Sigmoid colon (tissue), 7 donors: ENCODE measurements around the gene CBLN3. TPM values are rescaled to one million over a fixed set of nuclear protein-coding genes. Genes with fewer than 3 reads are reported as not detected.

Experiments used
- DNase-seq: peaks from one replicate; pipeline ENCODE4 v3.0.0-alpha.2; 2019
- H3K27ac ChIP-seq, 4 donors: fragments of 200-600 bp; sonication (generic); one replicate each; pipeline ENCODE4 v1.5.1; 2016 to 2019; ENCODE audit warnings: mild to moderate bottlenecking in 1 of 4
- H3K27me3 ChIP-seq, 3 donors: fragments of 200-600 bp; sonication (generic); one replicate each; pipeline ENCODE4 v1.5.1; 2019; ENCODE audit warnings: mild to moderate bottlenecking in 1 of 3
- H3K36me3 ChIP-seq, 4 donors: fragments of 200-600 bp; sonication (generic); one replicate each; pipeline ENCODE4 v1.5.1; 2016 to 2019
- H3K4me1 ChIP-seq, 4 donors: fragments of 200-600 bp; sonication (generic); one replicate each; pipeline ENCODE4 v1.5.1; 2017 to 2019
- H3K4me3 ChIP-seq, 4 donors: fragments of 200-600 bp; sonication (generic); one replicate each; pipeline ENCODE4 v1.5.1; 2017 to 2019; ENCODE audit warnings: mild to moderate bottlenecking in 2 of 4, moderate library complexity in 1 of 4
- H3K9me3 ChIP-seq, 4 donors: fragments of 200-600 bp in 3 of 4; sonication (generic) in 3 of 4; one replicate each; pipeline versions ENCODE4 v1.5.1 to v1.6.1; 2013 to 2019
- CTCF ChIP-seq, 4 experiments: fragments of 450-650 bp in 3 of 4; fragments of 200-600 bp in 1 of 4; IDR thresholded peaks; one replicate each; pipeline ENCODE4 v1.5.1; 2016 to 2019; ENCODE audit warnings: antibody characterized with exemption in 4 of 4, mild to moderate bottlenecking in 3 of 4, moderate library complexity in 2 of 4
- EP300 ChIP-seq, 4 donors: sonication (generic); formaldehyde crosslinking; IDR thresholded peaks; one replicate each; pipeline ENCODE4 v1.6.1; 2017; ENCODE audit warnings: antibody characterized with exemption in 4 of 4
- POLR2A ChIP-seq, 2 donors: fragments of 450-650 bp; IDR thresholded peaks; one replicate each; pipeline ENCODE4 v1.6.1; 2016; ENCODE audit warnings: antibody characterized with exemption in 2 of 2, mild to moderate bottlenecking in 2 of 2, moderate library complexity in 2 of 2
- POLR2AphosphoS5 ChIP-seq, 4 donors: sonication (generic); formaldehyde crosslinking; IDR thresholded peaks; one replicate each; pipeline ENCODE4 v1.6.1; 2017; ENCODE audit warnings: antibody characterized with exemption in 4 of 4
- WGBS, 2 donors: extraction: QIAGEN DNeasy Blood & Tissue Kit; methylation state at CpG; one replicate each; pipeline ENCODE4 v1.1.7; 2013; 5-methylcytosine and 5-hydroxymethylcytosine counted together
- intact Hi-C: fragments of 100-400 bp; cut with DNase I; formaldehyde crosslinking; loops from one replicate; pipeline ENCODE4 v1.15.1; 2023
- polyA plus RNA-seq, 3 donors: library from polyadenylated mRNA; stranded (reverse); fragments of 200-250 nt; gene quantifications; one replicate each; pipeline ENCODE4 v1.2.3, GENCODE V29; 2013
- total RNA-seq, 4 donors: library from RNA; depleted of rRNA; stranded (reverse); fragments of >200 nt; gene quantifications; one replicate each; pipeline ENCODE4 v1.1.0, GENCODE V29; 2016
- donor health status: healthy with polysubstance abuse.
- donor health status: Bipolar disorder and iron deficiency.
- donor health status: healthy.

Gene CBLN3
- total and polyA plus RNA-seq, 7 donors, result 0.46 to 8.9 (median 2.0) TPM

- 76 to 86% methylated on average over 2 of the region's 2 CpGs for WGBS, 2 donors
- H3K4me1 ChIP-seq, result no peaks in the 10 kb centered on the region
- intact Hi-C loops, result no loop called here
Observed at GRCh38 chr14:24387009-24387345, 42.5 kb downstream of the CBLN3 start.

GRCh38 chr14:24385524-24385923, 43.9 kb downstream of the CBLN3 start:
- WGBS, 2 donors, result 68 to 77% methylated on average over 4 of the region's 4 CpGs
- no peaks in the 10 kb centered on the region for H3K27me3 ChIP-seq
- H3K4me1 ChIP-seq, result peaks cover 0 to 3% (median 0%) of the 10 kb centered on the region in 4 donors
- no peak for DNase-seq
- no peaks in the 10 kb centered on the region for H3K9me3 ChIP-seq
- no peak for TF ChIP-seq POLR2AphosphoS5 (IDR thresholded peaks at IDR 0.05)
- TF ChIP-seq EP300 (IDR thresholded peaks at IDR 0.05), result no peak
- TF ChIP-seq POLR2A (IDR thresholded peaks at IDR 0.05), result no peak
- TF ChIP-seq CTCF (IDR thresholded peaks at IDR 0.05), result no peak
- no peaks in the 10 kb centered on the region for H3K36me3 ChIP-seq
- intact Hi-C loops, result no loop called here
- no peak overlapping the region for H3K4me3 ChIP-seq
- no peak overlapping the region for H3K27ac ChIP-seq

More at GRCh38 chr14:24387009-24387345, 42.5 kb downstream of the CBLN3 start:
- Histone ChIP-seq H3K27ac (no peak overlapping the region), H3K9me3 (no peaks in the 10 kb centered on the region), H3K27me3 (no peaks in the 10 kb centered on the region), H3K4me3 (no peak overlapping the region), H3K36me3 (no peaks in the 10 kb centered on the region)
- no peak for TF ChIP-seq CTCF (IDR thresholded peaks at IDR 0.05)
- TF ChIP-seq EP300 (IDR thresholded peaks at IDR 0.05), result no peak
- no peak for TF ChIP-seq POLR2A (IDR thresholded peaks at IDR 0.05)
- no peak for TF ChIP-seq POLR2AphosphoS5 (IDR thresholded peaks at IDR 0.05)
- DNase-seq, result no peak

- 91% methylated on average over 4 of the region's 4 CpGs for WGBS, 2 donors
- Histone ChIP-seq H3K4me3 (no peak overlapping the region), H3K27ac (no peak overlapping the region), H3K36me3 (no peaks in the 10 kb centered on the region), H3K9me3 (no peaks in the 10 kb centered on the region), H3K4me1 (peaks cover 0 to 3% (median 0%) of the 10 kb centered on the region in 4 donors), H3K27me3 (no peaks in the 10 kb centered on the region)
- no peak for DNase-seq
- intact Hi-C loops, result no loop called here
- TF ChIP-seq POLR2A (IDR thresholded peaks at IDR 0.05) (no peak), EP300 (IDR thresholded peaks at IDR 0.05) (no peak), CTCF (IDR thresholded peaks at IDR 0.05) (no peak), POLR2AphosphoS5 (IDR thresholded peaks at IDR 0.05) (no peak)
Observed at GRCh38 chr14:24384169-24384568, 45.3 kb downstream of the CBLN3 start.

- no peaks in the 10 kb centered on the region for H3K9me3 ChIP-seq
- no peak overlapping the region for H3K27ac ChIP-seq
- peak in 1 of 4 donors; percentile 3 for TF ChIP-seq POLR2AphosphoS5 (IDR thresholded peaks at IDR 0.05)
- no peak for TF ChIP-seq POLR2A (IDR thresholded peaks at IDR 0.05)
- no peak for DNase-seq
- no peaks in the 10 kb centered on the region for H3K27me3 ChIP-seq
- intact Hi-C loops, result no loop called here
- peaks cover 0 to under 1% (median 0%) of the 10 kb centered on the region in 4 donors for H3K36me3 ChIP-seq
- H3K4me1 ChIP-seq, result peaks cover 0 to 6% (median 2%) of the 10 kb centered on the region in 4 donors
- 82 to 86% methylated on average over 4 of the region's 4 CpGs for WGBS, 2 donors
- no peak overlapping the region for H3K4me3 ChIP-seq
Observed at GRCh38 chr14:24382064-24382371, 47.5 kb downstream of the CBLN3 start.

- DNase-seq, result no peak
- Histone ChIP-seq H3K27me3 (no peaks in the 10 kb centered on the region), H3K36me3 (peaks cover 0 to 5% (median under 1%) of the 10 kb centered on the region in 4 donors), H3K4me1 (peaks cover 0 to 10% (median 3%) of the 10 kb centered on the region in 4 donors), H3K4me3 (no peak overlapping the region), H3K9me3 (no peaks in the 10 kb centered on the region), H3K27ac (no peak overlapping the region)
- intact Hi-C loops, result no loop called here
- WGBS, 2 donors, result 88 to 90% methylated on average over 8 of the region's 8 CpGs
- TF ChIP-seq EP300 (IDR thresholded peaks at IDR 0.05) (no peak), POLR2A (IDR thresholded peaks at IDR 0.05) (no peak), POLR2AphosphoS5 (IDR thresholded peaks at IDR 0.05) (no peak), CTCF (IDR thresholded peaks at IDR 0.05) (no peak)
Observed at GRCh38 chr14:24381363-24382063, 48.0 kb downstream of the CBLN3 start.
